Colon (tissue), 2 donors: ENCODE measurements around the gene RIPPLY2.
"Not testable (repeated sequence)": the region's sequence is repeated elsewhere in the genome, so short reads cannot be mapped to it uniquely, and the experiment has no call there.

Experiments
- FAIRE-seq: peaks from 2 replicates; lab custom pipeline; 2012; peaks lifted over from hg19 to GRCh38; lab: Jason Lieb, UNC
- donor health status: control.
- donor health status: control.

RIPPLY2 gene, protein sequence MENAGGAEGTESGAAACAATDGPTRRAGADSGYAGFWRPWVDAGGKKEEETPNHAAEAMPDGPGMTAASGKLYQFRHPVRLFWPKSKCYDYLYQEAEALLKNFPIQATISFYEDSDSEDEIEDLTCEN

DNA sequence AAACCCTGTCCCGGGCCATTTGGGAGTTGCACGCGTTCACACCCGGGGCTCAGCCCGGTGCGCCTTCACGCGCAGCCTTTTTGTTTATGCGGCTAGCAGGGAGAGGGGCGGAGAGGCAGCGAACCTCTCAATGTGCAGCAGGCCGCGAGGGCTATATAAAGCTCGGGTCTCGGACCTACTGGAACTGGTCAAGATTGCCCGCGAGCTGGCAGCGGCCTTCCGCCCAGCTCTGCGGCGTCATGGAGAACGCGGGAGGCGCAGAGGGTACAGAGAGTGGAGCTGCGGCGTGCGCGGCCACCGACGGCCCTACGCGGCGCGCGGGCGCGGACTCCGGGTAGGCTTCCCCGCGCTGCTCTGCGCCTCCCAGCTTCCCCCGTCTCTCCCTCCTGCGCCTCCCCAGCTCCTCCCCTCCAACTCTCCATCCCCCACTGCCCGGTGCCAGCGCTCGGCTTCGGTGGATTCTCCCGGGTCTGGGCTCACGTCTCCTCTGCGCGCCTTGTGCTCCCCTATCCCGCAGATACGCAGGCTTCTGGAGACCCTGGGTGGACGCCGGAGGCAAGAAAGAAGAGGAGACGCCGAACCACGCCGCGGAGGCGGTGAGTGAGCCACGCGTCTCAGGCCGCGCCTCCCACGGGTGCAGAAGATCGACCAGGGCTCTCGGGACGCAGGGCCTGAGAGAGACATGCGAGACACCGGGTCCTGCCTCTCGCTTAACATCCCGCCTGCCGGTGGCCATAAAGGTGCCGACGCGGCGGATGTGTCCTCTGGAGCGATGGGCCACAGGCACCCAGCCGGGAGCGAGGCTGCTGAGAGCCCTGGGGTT lies at the start of gene RIPPLY2:
Gene RIPPLY2 (plus strand): TSS at position 183 of the 823 bp plus-strand sequence. CDS start 57 bp downstream, at position 240.
- FAIRE-seq = no peak

DNA sequence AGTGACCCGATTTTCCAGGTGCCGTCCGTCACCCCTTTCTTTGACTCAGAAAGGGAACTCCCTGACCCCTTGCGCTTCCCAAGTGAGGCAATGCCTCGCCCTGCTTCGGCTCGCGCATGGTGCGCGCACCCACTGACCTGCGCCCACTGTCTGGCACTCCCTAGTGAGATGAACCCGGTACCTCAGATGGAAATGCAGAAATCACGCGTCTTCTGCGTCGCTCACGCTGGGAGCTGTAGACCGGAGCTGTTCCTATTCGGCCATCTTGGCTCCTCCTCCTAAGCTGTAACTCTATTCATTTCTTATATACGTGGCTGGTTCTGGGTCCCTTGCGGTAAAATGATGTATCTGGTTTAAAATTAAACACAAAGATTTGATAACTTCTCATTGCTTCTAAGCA lies 49.7 kb upstream of the RIPPLY2 start:
- FAIRE-seq = not testable (repeated sequence)

DNA sequence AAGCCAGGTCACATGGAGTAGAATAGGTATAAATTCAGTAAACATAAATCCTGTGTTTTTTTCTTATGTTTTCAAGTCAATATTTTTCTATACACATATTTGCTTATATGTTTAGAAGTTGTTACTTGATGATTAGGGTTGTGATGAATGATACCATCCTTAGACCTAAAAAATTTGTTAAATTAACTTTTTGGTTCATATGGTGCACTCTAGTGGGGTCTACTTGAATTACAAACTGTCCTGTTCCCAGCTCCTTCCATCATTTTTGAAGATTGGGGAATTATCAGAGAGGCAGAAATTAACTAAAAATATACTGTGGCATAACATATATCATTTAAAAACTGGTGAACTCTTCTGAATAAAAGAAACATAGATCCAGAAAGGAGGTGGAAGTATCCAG lies 48.3 kb upstream of the RIPPLY2 start:
- FAIRE-seq = no peak

DNA sequence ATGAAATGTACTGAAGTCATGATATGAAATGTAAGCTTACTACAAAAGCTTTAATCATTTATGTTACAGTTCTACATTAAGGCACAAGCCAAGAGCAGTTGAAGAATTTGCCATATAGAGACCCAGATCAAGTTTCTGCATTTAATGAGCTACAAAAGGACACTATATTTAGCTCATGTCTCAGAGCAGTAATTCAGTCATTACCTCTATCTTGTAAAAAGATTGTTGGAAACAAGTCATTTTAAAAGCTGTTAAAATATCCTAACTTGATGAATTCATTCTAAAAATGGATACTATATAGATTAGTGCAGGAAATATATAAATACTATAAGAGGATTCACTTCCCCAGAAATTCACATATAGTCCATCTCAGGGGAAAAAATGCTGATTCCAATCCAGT lies 45.2 kb upstream of the RIPPLY2 start:
- no peak for FAIRE-seq

DNA sequence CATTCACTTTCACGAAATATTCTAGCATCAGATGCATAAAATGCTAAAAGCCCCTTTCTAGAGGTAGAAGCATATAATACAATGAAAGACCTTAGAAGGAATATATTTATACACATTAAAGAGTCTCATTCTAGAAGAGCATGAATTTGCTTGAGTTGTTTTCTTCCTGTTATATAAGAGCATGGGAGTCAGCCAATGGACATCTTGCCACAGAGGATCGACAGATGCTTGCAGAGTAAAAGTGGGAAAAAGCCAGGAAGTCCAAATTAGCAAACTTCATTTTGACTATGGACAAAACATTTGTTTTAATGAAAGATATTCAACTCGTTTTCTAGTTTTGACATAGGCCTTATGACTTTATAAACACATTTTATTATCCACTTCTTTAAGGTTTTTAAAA lies 44.2 kb upstream of the RIPPLY2 start:
- FAIRE-seq = no peak

DNA sequence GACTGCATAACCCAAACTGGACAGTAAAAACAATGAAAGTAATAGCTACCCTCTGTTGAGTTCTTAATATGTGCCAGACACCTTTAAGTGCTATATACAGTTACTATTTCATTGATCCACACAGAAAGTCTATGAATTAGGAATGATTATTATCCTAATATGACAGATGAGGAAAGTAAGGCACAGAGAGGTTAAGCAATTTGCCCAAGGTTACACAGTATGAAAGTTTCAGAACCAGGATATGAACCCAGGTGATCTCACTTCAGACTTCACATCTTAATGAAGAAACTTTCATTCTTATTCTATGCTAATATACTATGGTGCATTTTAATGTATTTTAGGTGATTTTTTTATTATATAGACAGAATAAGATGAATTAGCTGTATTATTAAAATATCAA lies 40.6 kb upstream of the RIPPLY2 start:
- no peak for FAIRE-seq

DNA sequence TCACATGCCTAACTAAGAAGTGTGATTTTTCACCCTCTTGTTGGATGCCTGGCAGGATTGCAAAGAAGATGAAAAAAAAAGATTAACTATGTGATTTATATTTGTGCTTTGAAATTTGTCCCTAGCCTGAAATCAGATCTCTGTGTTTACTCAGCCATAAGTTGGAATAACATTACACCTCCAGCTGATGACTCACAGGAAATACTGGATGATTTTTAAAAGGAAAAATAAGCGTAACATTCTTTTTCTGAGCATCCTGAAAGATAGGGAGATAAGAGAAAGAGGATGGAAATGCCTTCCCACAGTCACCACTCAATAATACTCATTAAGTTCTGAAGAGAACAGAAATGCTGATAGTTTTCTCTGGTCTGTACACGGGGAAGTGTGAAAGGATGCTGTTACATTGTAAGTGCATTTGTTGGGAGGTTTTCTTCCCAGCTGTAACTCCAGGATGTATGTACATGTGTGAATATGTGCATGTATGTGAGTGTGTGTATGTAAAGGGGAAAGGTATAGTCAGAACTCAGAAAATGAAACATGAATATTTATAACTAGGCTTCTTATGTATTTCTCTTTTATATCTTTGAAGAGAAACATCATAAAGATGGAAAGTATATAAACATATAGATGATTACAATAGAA lies 37.4 kb upstream of the RIPPLY2 start:
- no peak for FAIRE-seq

DNA sequence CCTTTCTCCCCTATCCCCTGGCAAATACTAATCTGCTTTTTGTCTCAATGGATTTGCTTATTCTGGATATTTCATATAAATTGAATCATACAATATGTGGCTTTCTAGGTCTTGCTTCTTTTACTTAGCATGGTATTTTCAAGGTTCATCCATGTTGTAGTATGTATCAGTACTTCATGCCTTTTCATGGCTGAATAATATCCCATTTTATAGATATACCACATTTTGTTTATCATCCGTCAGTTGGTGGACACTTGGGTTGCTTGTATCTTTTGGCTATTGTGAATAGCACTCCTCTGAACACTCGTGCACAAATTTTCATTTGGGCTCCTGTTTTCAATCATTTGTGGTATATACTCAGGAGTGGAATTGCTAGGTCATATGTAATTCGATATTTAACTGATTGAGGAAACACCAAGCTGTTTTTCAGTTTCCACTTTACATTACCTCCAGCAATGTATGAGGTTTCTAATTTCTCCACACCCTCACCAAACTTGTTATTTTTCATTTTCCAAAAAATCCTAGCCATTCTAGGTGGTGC lies 30.5 kb upstream of the RIPPLY2 start:
- no peak for FAIRE-seq

DNA sequence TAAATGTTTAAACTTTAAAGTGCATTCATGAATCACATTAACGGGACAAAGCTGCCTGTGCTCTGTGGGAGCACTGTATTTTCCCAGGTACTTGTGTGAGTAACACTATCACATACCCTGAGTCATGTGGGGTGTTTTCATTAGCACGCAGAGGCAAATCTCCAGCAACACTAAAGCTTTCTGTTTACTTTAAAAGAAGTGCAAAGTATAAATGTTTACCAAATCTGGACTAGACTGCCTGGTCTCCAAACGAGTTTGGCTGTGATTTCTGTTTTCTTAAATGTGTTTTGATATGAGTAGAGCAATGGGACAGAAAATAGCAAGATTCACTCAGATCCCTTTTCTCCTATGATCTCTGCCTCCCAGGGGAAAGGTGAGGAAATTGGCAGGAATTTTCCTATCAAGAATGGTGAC lies 28.8 kb upstream of the RIPPLY2 start:
- FAIRE-seq = no peak

DNA sequence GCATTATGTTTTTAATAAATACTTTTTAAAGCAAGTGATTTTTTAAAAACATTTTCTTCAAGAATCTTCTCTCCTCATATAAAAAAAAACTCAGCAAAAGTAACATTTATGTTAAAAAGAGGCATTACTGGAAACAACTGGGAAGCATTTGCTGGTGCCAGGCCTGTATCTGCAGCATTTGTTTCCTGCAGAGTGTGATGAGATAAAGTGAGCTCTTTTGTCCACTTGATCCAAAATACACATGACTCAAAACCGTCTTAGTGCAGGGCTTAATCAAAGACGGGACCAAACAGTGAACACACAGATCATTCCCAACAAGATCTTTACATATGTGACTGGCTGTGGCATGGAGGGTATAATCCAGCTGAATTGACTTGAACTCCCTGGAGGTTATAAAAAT lies 28.3 kb upstream of the RIPPLY2 start:
- no peak for FAIRE-seq

DNA sequence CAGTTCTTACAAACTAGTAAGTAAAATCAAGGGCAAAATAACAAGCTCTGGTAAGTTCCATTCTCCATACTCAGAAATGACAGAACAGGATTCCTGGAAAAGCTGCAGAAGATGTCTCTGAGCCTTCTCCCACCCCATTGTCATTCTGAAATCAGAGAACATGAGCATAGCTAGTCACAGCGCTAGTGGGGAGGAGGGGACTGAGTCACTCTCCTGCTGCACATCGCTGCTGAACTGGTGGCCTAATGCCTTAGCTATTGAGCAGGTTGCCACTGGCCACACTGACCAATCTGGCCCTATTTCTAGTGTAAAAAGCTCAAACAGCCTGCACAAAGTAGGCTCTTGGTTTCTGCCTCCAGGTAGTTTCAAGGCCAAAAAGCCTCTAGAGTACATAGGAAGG lies 26.1 kb upstream of the RIPPLY2 start:
- FAIRE-seq = no peak

DNA sequence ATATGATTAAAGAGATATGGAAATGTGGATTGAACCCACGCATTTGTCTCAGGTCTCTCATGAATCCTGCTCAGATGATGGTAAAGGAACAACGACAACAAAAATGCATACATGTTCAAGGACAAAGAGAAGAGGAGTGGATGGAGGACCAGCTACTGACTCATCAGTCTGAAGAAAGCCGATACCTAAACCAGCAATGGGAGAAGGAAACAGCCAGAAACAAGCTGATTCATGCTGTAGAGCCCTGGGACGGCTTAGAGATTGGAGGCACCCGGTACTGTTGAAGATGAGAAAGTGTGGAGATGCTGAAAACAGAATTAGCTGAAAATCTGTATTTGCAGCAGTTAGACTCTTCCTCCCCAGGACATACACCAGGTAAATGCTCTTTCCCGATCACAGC lies 14.4 kb upstream of the RIPPLY2 start:
- FAIRE-seq = no peak

DNA sequence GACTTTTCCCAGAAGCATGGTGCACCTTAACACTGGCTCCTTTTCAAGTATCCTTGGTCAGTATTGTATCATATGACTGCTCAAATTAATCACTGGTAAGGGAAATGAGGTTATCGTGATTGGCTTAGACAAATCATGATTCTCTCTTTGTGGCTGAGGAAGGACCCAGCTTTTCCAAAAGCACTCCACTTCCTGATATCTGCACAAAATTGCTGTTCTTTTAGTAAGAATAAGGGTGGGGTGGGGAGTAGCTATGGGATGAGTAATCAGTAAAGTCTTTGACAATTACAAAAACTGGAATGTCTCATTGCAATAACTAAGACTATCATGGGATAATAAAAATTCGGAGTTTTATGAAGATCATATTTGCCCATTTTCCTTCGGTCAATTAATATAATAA lies 9.0 kb upstream of the RIPPLY2 start:
- no peak for FAIRE-seq

DNA sequence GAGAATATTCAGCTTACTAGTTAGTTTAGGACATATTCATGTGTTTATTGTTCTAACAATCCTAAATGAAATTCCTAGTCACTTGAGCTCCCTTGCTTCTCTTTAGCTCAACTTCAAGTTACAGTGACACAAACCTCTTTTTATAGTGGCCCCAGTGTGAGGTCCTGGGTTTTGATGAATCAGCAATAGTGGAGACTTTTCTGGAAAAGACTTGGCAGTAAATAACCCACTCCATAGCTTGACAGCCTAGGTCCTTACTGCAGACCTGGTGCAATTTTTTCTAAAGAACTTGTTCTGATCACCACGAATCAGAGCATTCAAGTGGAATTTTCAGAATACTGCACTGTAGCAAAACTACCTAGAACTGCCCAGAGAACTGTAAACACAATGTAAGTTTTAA lies 6.9 kb upstream of the RIPPLY2 start:
- FAIRE-seq = no peak

DNA sequence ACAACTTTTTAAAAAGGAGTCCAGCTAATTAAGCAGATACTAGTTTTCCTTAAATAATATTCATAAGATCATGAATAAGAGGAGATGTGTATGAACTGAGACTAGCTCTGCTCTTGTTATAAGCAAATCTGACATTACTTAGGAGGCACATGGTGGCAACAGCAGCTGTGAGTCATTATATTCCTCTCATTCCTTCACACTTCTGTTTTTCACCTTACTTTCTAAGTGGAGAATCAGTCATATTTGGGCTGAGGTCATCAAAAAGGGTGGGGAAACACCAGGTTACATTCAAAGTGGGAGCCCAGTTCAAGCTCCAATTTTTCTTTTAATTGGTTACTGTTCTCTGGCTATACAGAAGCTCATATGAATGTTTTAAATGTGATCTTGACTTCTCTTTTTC lies 6.0 kb upstream of the RIPPLY2 start:
- FAIRE-seq = no peak

DNA sequence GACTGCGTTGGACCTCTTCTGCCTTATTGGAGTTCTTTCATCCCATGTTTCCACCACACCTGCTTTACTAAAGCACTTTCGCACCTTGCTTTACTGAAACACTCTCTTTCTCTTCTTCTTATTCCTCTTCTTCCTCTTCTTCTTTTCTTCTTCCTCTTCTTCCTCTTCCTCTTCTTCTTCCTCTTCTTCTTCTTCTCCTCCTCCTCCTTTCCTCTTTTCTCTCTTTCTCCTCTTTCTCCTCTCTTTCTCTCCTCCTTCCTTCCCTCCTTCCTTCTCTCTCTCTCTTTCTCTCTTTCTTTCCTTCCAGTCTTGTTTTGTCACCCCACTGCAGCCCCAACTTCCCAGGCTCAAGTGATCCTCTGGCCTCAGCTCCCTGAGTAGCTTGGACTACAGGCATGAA lies 4.0 kb upstream of the RIPPLY2 start:
- no peak for FAIRE-seq

DNA sequence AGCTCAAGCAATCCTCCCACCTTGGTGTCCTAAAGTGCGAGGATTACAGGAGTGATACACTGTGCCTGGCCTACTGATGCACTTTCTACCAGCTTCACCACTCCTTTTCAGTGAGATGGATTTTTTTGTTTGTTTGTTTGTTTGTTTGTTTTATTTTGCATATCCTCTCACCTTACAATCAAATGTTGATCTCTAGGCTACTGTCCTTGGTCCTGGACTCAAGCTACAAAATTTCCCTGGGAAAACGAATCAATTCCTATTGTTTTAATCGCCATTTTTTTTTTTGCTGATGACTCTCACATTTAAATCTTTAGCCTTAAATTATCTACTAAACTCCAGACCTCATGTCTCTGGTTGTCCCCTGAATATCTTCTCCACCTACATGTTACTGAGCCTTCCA lies 3.5 kb upstream of the RIPPLY2 start:
- no peak for FAIRE-seq

DNA sequence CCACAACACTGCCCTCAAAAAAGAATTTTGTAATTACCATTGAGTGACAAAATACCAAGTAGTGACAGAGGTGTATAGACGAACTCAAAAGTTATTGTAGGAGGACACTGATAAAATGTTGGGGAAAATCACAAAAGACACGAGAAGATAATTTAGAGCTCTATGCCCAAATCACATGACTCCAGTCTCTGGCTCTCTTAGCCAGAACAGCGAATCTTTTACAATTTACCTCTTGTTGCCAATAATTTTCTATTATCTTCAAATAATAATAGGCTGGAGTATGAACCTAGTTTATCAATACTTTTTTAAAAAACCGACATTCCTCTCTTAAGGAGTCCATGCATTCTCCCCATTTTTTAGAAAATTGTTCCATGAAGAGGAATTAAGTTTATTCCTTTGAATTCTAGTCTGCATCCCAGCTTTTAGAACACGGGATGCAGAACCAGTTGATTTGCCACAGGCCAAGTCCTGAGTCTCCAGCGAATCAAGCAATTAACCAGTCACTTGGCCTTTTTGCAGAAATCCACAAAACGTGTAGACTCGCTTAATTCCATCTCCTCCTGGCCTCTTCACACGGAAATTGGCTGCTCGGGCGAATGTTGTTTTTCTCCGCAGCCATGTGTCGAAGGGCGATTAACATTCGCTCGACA lies 507 bp upstream of the RIPPLY2 start:
- no peak for FAIRE-seq

DNA sequence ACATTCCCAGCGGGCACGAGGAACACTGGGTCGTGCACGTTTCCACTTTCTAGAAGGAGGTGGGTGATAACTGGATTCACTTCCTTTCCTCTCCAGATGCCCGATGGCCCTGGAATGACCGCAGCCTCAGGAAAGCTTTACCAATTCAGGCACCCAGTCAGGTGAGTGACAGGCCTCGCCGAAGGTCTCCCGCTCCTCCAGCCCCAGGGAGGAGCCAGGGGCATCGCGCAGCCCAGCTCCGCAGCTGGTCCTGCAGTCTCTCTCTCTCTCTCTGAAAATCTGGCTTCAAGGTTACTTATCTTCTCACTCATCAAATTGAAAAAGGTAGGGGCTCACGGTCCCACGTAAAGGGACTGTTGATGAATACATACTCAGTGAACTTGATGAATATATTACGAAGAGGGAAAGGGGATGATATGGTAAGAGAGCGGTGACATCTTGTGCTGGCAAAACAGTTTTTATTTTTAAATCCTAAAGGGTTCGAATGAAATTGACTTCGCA lies 891 bp downstream of the RIPPLY2 start:
- FAIRE-seq = no peak

DNA sequence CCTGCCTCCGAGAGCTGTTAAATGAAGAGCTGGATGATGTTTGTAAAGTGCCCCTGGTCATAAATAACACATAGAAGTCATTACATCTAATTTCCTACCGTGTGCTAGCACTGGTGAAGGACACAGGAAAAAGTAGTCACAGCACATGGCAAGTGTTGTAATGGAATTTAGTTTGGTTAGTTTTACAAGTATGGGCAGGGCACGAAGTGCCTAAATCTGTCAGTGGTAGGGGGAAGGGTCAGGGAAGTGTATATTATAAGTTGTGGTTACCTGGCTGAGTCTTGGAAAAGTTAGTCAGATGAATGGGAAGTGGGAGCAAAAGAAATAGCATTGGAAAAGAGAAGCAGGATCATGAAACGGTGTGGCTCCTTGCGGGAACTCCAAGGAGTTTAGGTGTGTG lies 1.6 kb downstream of the RIPPLY2 start:
- FAIRE-seq = no peak

DNA sequence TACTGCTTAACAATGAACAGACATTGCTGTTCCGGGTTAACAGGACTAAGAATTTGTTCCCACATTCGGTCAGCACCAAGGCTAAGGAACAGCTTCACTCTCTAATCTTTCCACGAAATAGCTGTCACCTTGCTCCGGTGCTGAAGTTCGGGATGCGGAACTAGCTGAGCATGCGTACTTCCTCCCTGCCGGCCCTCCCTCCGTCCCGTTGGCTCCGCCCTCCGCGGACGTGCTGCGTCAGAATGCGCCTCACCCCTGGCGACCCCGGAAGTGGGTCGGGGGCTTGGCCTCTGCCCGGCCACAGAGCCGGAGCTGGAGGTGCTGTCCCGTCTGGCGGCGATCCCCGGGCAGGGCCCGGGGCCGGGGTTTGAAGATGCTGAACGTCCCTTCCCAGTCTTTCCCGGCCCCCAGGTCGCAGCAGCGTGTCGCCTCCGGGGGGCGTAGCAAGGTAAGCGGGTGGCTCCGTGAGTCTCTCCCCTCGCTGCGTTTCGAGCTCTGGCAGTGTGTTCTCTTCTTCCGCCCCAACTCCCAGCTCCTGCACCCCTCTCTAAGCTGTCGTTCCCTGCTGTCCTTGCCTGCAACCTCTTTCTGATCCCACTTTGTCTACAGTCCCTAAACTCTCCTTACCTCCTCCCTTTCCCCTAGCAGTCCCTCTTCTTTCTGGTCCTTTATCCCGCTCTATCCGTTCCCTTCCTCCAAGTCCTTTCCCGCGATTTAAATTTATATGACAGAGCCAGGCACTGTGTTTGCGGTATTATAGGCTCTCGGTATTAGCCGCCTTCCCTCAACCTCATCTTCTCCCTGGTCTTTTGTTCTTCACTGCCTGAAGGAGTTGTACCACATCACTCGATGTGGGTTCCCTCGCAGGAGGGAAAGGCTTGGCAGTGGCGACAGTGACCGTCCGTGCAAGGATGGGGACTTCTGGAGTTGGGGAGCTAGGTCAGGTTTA lies 6.5 kb downstream of the RIPPLY2 start, which contains the start of gene CYB5R4:
Gene CYB5R4 (plus strand): TSS at position 280 of the 949 bp plus-strand sequence. CDS start 94 bp downstream, at position 374.
- no peak for FAIRE-seq
